ENCODE measurements around the gene IRAK1.

Gene IRAK1

GRCh38 chrX:154019061-154019621 lies 561 bp downstream of the IRAK1 start:
- DNase-seq (ENCODE audit: low read depth in 2 of 2), result no peak

DNA sequence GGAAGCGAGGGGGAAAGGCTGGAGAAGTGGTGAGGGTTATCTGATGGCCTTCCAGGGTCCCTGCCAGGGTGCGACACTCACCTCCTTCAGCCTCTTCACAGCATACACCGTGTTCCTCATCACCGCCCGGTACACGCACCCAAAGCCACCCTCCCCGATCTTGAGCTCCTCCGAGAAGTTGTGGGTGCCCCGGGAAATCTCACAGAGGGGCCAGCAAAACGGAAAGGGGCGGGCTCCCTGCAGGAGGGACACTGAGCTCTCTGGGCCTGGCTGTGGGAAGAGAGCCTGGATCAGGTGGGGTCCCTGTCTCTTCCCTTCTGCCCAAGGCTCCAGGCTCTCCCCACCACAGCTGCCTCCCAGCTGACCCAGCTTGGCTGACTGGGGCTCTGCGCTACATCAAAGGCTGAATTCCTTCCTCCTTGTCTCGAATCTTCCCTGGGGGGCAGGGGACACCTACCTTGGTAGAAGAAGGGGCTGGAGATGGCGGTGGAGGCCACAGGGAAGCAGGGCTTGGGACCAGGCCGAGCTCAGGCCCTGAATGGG lies 1.1 kb downstream of the IRAK1 start:
- no peak for DNase-seq (ENCODE audit: low read depth in 2 of 2)

DNA sequence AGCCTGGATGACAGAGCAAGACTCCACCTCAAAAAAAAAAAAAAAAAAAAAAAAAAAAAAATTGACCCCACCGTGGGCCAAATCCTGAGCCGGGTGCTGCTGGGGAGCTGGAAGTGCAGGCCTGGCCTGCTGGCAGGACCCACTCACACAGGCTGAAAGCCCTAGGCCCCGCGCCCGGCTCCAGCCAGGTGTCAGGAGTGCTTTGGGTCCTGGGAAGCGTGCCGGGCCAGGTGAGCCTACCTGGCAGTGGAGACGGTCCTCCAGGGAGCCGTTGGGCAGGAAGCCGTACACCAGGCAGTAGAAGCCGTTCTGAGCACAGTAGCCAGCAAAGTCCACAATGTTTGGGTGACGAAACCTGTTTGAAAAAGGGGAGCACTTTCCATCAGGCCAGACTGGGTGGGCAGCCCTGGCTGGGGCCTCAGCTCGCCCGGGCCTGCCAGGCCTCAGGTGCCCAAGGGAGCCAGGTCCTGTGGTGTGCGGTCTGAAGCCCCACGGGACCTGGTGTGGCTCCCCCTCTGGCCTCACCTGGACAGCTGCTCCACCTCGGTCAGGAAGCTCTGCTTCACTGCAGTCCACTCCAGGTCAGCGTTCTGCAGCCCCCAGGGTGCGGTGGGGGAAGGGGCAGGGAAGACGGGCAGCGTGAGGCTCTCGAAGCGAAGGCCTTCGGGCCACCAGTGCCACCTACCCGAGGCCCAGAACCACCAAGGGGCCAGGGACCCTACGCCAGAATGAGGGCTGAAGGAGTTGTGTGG lies 1.8 kb downstream of the IRAK1 start:
- no peak for DNase-seq (ENCODE audit: low read depth in 2 of 2)

DNA sequence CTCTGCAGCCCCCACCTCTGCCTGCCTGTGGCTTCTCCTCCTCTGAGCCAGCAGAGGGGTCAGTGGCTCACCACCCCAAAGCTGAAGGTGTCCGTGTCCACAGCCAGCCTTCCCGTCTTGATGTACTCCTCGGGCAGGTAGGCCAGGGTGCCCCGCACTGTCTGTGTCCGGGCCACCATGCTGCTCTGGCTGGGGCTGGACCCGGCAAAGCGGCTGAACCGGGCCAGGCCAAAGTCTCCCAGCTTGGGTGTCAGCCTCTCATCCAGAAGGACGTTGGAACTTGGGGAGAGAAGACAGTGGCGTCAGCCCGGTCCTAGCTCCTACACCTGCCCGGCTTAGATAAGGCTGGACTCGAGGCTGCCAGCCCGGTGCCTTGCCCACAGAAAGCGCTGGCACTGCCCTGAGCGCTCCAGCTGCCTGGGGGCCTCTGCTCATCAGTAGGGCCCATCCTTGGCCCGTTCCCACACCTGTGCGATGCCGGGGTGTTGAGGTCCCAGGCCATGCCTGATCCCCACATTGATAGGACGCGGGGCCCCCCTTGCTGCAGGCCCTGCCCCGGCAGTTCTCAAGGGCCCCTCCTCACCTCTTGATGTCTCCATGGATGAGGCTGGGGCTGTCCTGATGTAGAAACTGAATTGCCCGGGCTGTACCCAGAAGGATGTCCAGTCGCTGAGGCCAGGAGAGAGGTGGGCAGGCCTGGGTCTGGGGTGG lies 3.2 kb downstream of the IRAK1 start:
- no peak for DNase-seq (ENCODE audit: low read depth in 2 of 2)

GRCh38 chrX:154015581-154016264 lies 4.0 kb downstream of the IRAK1 start:
- DNase-seq (ENCODE audit: low read depth in 2 of 2), result no peak

DNA sequence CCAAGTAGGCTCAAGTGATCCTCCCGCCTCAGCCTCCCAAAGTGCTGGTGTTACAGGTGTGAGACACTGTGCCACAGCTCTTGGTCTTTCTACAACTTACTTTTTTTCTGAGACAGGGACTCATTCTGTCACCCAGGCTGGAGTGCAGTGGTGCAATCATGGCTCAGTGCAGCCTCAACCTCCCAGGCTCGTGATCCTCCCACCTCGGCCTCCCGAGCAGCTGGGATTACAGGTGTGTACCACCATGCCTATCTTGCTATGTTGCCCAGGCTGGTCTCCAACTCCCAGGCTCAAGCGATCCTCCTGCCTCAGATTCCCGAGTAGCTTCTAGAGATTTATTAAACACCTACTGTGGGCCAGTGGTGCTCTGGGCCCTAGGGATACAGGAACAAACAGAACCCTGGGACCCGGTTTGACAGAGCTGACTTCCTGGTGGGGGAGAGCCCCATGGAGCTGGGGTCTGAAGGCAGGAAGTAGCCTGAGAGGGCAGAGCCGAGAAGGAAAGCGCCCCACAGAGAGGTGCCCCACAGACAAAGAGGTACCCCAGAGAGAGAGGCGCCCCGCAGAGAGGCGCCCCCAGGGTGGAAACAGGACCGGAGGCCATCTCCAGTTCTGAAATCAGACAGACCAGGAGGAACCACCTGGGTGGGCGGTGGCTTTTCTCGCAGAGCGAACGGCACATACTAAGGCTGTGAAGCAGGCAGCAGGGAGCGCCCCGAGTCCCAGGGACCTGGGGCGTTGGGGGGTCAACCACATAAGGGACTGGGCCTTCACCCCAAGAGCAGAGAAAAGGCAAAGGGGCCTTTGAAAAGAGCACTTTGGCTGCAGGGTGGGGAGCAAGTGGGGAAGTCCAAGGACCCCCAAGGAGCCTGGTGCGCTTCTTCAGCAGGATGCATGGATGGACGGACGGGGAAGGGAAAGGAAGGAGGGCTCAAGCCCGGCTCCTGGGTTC lies 5.0 kb downstream of the IRAK1 start:
- no peak for DNase-seq (ENCODE audit: low read depth in 2 of 2)

- no peak for DNase-seq (ENCODE audit: low read depth in 2 of 2)
Measured at GRCh38 chrX:154013614-154014360, 5.9 kb downstream of the IRAK1 start.

DNA sequence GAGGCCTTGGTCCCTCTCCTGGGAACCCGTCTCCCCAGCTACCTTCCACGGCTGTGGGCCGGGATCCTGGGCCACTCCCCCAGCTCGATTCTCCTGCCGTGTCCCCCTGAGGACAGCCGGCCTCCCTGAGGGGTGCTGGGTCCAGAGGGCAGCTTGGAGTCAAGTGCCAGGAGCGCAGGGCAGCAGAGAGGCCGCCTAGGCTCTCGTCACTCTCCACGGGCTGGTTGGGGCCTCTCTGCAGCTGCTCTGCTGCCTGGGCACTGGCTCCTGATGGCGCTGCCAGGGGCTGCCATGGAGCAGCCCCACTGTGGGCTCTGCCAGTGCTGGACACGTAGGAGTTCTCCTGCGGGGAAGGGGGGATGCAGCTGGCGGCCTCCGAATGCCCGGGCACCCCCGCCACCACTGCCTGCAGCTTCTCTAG lies 6.7 kb downstream of the IRAK1 start:
- DNase-seq (ENCODE audit: low read depth in 2 of 2), result no peak

- no peak for DNase-seq (ENCODE audit: low read depth in 2 of 2)
Measured at GRCh38 chrX:154012336-154012991, 7.2 kb downstream of the IRAK1 start.

GRCh38 chrX:154011376-154012335 lies 8.0 kb downstream of the IRAK1 start:
- no peak for DNase-seq (ENCODE audit: low read depth in 2 of 2)

DNA sequence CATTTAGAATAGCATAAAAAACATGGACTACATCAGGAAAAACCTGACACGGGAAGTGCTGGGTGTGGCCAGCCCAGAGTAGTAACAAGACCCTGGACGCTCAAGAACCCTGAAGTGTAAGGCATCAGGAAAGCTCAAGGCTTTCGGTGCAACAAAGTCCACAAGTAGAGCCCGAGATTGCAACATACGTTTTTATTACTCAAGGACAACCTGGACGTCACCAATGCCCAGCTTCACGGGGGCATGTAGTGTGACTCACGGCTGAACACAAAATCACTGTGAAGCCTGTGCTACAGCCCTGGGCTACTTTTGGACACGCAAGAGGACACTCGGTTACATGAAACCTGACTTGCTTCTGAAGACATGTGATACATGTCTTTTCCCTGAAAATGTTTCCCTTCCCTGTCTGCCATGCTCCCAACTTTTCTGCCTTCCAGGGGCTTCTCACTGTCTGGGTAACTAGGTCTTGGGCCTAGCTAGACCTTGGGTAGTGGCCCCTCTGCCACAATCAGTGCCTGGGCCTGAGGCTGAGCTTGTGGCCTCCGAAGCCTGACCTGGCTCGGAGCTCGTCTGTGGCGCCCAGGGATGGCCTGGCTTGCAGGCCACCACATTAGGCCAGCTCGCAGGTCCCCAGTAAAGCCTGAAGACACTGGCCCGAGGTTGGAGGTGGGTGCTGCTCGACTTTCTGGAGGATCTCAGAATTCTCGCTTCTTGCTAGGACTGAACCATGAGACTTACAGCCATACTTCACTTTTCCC lies 9.2 kb downstream of the IRAK1 start:
- no peak for DNase-seq (ENCODE audit: low read depth in 2 of 2)

- no peak for DNase-seq (ENCODE audit: low read depth in 2 of 2)
Measured at GRCh38 chrX:154008521-154008920, 11.2 kb downstream of the IRAK1 start.

DNA sequence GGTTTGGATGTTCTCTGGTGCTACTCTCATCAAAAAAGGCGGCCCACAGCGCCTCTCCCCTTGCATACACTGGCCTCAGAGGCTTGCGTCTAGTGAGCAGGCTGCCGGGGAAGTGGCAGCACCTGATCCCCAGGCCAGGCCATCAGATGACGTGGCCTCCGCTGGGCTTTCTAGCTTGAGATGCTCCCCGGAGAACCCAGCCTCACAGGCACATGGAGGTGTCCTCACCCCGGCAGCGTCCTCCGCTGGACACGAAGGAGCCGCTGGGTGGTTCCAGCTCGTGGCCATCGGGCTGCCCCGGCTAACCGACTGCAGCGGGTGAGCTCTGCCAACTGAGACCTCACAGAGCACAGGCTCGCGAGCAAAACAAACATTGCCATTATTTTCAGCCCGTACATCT lies 12.8 kb downstream of the IRAK1 start:
- DNase-seq (ENCODE audit: low read depth in 2 of 2), result no peak

DNA sequence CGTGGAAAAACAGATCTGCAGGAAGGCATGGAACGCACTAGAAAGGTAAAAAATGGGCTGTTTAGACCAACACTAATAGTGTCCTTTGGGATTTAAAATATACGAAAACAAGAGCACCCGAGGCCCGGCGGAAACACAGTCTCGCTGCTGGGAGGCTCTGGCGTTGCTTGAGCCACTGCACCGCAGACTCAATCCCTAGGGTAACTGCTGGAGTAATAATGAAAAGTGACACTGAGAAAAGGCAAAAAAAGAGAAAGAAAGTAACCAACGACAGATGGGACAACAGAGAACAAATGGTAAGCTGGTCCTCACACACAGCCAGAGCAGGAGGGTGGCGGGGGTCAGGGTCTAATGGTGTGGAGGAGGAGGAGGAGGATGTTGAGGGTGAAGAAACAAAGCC lies 15.4 kb downstream of the IRAK1 start:
- no peak for DNase-seq (ENCODE audit: low read depth in 2 of 2)

- no peak for DNase-seq (ENCODE audit: low read depth in 2 of 2)
Measured at GRCh38 chrX:154002215-154002719, 17.4 kb downstream of the IRAK1 start.

- DNase-seq (ENCODE audit: low read depth in 2 of 2), result no peak
Measured at GRCh38 chrX:154000051-154000450, 19.7 kb downstream of the IRAK1 start.

DNA sequence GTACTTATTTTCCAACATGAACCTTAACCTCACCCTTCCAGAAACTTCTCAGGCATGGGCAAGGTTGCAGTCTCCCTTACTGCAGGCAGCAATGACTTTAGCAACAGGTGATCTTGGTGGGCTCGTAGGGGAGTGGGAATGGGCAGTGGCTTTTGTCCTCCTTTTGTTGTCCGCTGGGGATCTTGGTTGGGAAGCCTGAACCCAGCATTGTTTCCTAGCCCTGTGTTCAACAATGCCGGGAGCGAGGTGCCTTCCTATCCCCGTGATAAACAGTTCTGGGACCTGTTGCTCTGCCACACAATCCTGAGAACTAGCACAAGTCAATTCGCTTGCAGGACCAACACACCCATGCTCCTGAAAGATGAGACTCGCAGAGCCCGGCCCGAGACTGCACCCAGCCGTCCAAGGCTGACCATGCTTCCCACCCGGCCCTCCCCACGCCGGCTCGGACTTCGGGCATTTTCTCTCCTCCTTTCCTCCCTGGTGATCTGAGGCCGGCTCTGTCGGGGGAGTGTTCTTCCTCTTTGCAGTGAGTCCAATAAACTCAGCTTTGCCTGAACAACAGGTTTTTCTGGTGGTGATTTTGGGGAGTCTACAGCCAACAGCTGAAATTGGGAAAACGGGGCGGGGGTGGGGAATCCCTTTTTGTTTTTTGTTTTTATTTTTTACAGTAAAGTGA lies 20.2 kb downstream of the IRAK1 start:
- no peak for DNase-seq (ENCODE audit: low read depth in 2 of 2)
